Mesothelial cell of epicardium (in vitro differentiated cells): Measurements from ENCODE around the gene UNK. TPM values are rescaled to one million over a fixed set of nuclear protein-coding genes. Genes with fewer than 3 reads are reported as not detected.

Experiments used
- DNase-seq, 2 experiments: peaks; one replicate each; pipeline ENCODE4 v3.0.0; 2021; ENCODE audit warnings: low spot score in 2 of 2; ENCODE audit not compliant: unreplicated experiment in 2 of 2
- H3K27ac Mint-ChIP-seq: 2 replicates; pipeline ENCODE4 v1.8.0; 2021; ENCODE audit warnings: mixed read lengths
- H3K27me3 Mint-ChIP-seq: 2 replicates; pipeline ENCODE4 v1.8.0; 2021; ENCODE audit warnings: low read depth, mixed read lengths
- H3K36me3 Mint-ChIP-seq: 2 replicates; pipeline ENCODE4 v1.8.0; 2021; ENCODE audit warnings: mixed read lengths
- H3K4me1 Mint-ChIP-seq: 2 replicates; pipeline ENCODE4 v1.8.0; 2021; ENCODE audit warnings: mixed read lengths
- H3K4me3 Mint-ChIP-seq: 2 replicates; pipeline ENCODE4 v1.8.0; 2021; ENCODE audit warnings: mild to moderate bottlenecking, moderate library complexity, mixed read lengths
- H3K9me3 Mint-ChIP-seq: 2 replicates; pipeline ENCODE4 v1.8.0; 2021; ENCODE audit warnings: mixed read lengths
- CTCF ChIP-seq: fragments of 200-600 bp; sonication (generic); IDR thresholded peaks from one replicate; pipeline ENCODE4 v1.5.0; 2021; ENCODE audit warnings: antibody characterized with exemption; ENCODE audit not compliant: unreplicated experiment
- total RNA-seq: library from RNA; stranded (reverse); gene quantifications from 3 replicates; pipeline ENCODE4 v1.2.1, GENCODE V29; 2021

The UNK gene
- total RNA-seq, 1 donor from 2014 or later, result 66.4 TPM

GRCh38 chr17:75842963-75843576, 58.5 kb downstream of the UNK start:
- no peak for TF ChIP-seq CTCF
- Mint-ChIP-seq H3K4me1 (peaks cover 17% of the 10 kb centered on the region), H3K27me3 (no peaks in the 10 kb centered on the region), H3K9me3 (no peaks in the 10 kb centered on the region), H3K36me3 (peaks cover 7% of the 10 kb centered on the region), H3K27ac (no peak overlapping the region), H3K4me3 (no peak overlapping the region)
- no peak for DNase-seq

- H3K4me3 Mint-ChIP-seq, result no peak within 1 kb of the TSS
- H3K27ac Mint-ChIP-seq, result peak within 1 kb of the TSS; percentile 88
These were observed 59.2 kb downstream of the UNK start, which contains the start of gene UNC13D for GRCh38 chr17:75843577-75844529. Gene UNC13D (minus strand): TSS chr17:75844404. CDS start chr17:75844337, 67 bp downstream.

GRCh38 chr17:75844530-75845057, 60.0 kb downstream of the UNK start:
- Mint-ChIP-seq H3K27ac (peak overlapping the region; percentile 88), H3K4me3 (no peak overlapping the region), H3K4me1 (peaks cover 17% of the 10 kb centered on the region), H3K9me3 (no peaks in the 10 kb centered on the region), H3K27me3 (no peaks in the 10 kb centered on the region), H3K36me3 (peaks cover 13% of the 10 kb centered on the region)
- DNase-seq, result no peak
- no peak for TF ChIP-seq CTCF

More at GRCh38 chr17:75843577-75844529, 59.2 kb downstream of the UNK start, which contains the start of gene UNC13D:
- no peaks in the 10 kb centered on the region for H3K27me3 Mint-ChIP-seq
- peaks cover 11% of the 10 kb centered on the region for H3K36me3 Mint-ChIP-seq
- peaks cover 17% of the 10 kb centered on the region for H3K4me1 Mint-ChIP-seq
- H3K9me3 Mint-ChIP-seq, result no peaks in the 10 kb centered on the region
- no peak for TF ChIP-seq CTCF
- no peak for DNase-seq

- Mint-ChIP-seq H3K27me3 (no peaks in the 10 kb centered on the region), H3K4me3 (no peak overlapping the region), H3K36me3 (peaks cover 16% of the 10 kb centered on the region), H3K27ac (peak overlapping the region; percentile 88), H3K4me1 (peaks cover 17% of the 10 kb centered on the region), H3K9me3 (no peaks in the 10 kb centered on the region)
- DNase-seq, result peak in 1 of 2 experiments; percentile 62
- peak; percentile 86 for TF ChIP-seq CTCF
These were observed 60.6 kb downstream of the UNK start for GRCh38 chr17:75845058-75845711.

GRCh38 chr17:75845933-75846691, 61.5 kb downstream of the UNK start:
- Mint-ChIP-seq H3K4me3 (no peak overlapping the region), H3K36me3 (peaks cover 19% of the 10 kb centered on the region), H3K9me3 (no peaks in the 10 kb centered on the region), H3K27ac (peak overlapping the region; percentile 88), H3K27me3 (no peaks in the 10 kb centered on the region), H3K4me1 (peaks cover 17% of the 10 kb centered on the region)
- no peak for TF ChIP-seq CTCF
- no peak for DNase-seq
